HCT116 (cell line): ENCODE measurements around the gene DYNLT2. TPM values are rescaled to one million over a fixed set of nuclear protein-coding genes. Genes with fewer than 3 reads are reported as not detected.

Source experiments
- ATAC-seq: fragments of 200-7000 bp; cut with Tn5 transposase; 2 replicates; pipeline ENCODE4 v1.9.1; 2020; ENCODE audit warnings: mild to moderate bottlenecking, moderate library complexity
- BruUV-seq: library from RNA; stranded (reverse); fragments of 400-500 nt; replicated peaks from 2 replicates; lab custom pipeline; 2021; lab: Mats Ljungman, UMichigan
- CTCF ChIA-PET: fragments of 300-600 bp; sonication (Branson Sonifier 250); formaldehyde crosslinking; loops from one replicate; lab custom pipeline; 2021; ENCODE audit warnings: antibody characterized with exemption; lab: Charles Lee
- POLR2A ChIA-PET: fragments of 300-600, 350-600 bp; sonication (Branson Sonifier 250); formaldehyde crosslinking; loops from one replicate; lab custom pipeline; 2021; ENCODE audit warnings: antibody characterized with exemption; lab: Charles Lee
- RAD21 ChIA-PET, 2 experiments: fragments of 300-600 bp; sonication (Branson Sonifier 250); formaldehyde crosslinking; loops; one replicate each; lab custom pipeline; 2023; ENCODE audit warnings: low total read pairs in 2 of 2; ENCODE audit not compliant: uncharacterized antibody in 2 of 2, unreplicated experiment in 2 of 2, low non-redundant PET in 1 of 2; lab: Charles Lee
- DNase-seq: peaks from one replicate; pipeline ENCODE4 v3.0.0-alpha.2; 2010; ENCODE audit warnings: low read depth, low spot score
- H2AFZ ChIP-seq: fragments of 200-600 bp; shearing (Covaris generic), sonication (generic); 2 replicates; pipeline ENCODE4 v1.6.1; 2017; ENCODE audit warnings: low read depth, mixed run types, mixed read lengths, antibody characterized with exemption, low read length; ENCODE audit not compliant: poor library complexity, severe bottlenecking
- H3K27ac ChIP-seq: 2 replicates; pipeline ENCODE4 v1.5.1; 2012; ENCODE audit warnings: low read depth, low read length
- H3K27me3 ChIP-seq: fragments of 200-600 bp; sonication (generic); 2 replicates; pipeline ENCODE4 v1.6.1; 2016; ENCODE audit warnings: mixed run types, low read length, mixed read lengths; ENCODE audit not compliant: insufficient read depth
- H3K36me3 ChIP-seq, 2 experiments: fragments of 200-500 bp in 1 of 2; fragments of 200-600 bp in 1 of 2; sonication (Bioruptor generic) in 1 of 2; sonication (generic) in 1 of 2; 2 replicates each; pipeline versions ENCODE4 v1.5.1 to v1.6.1; 2014 to 2016; ENCODE audit warnings: low read length in 2 of 2, inconsistent platforms in 1 of 2, mixed read lengths in 1 of 2, mixed run types in 1 of 2; ENCODE audit not compliant: insufficient read depth in 2 of 2, control insufficient read depth in 1 of 2
- H3K4me1 ChIP-seq, 2 experiments: fragments of 200-600 bp in 1 of 2; sonication (generic) in 1 of 2; 2 replicates each; pipeline versions ENCODE4 v1.5.1 to v1.6.1; 2012 to 2017; ENCODE audit warnings: low read length in 2 of 2, inconsistent platforms in 1 of 2, mild to moderate bottlenecking in 1 of 2, mixed read lengths in 1 of 2, mixed run types in 1 of 2, moderate library complexity in 1 of 2; ENCODE audit not compliant: insufficient read depth in 2 of 2, control insufficient read depth in 1 of 2
- H3K4me2 ChIP-seq: fragments of 200-600 bp; sonication (generic); 2 replicates; pipeline ENCODE4 v1.6.1; 2017; ENCODE audit warnings: mixed run types, low read length, mixed read lengths
- H3K4me3 ChIP-seq, 2 experiments: fragments of 200-600 bp in 1 of 2; sonication (generic) in 1 of 2; replicated peaks in 1 of 2; 2 replicates each; pipeline ENCODE4 v1.5.1; 2011 to 2016; ENCODE audit warnings: low read length in 2 of 2, control low read depth in 1 of 2, low read depth in 1 of 2, mild to moderate bottlenecking in 1 of 2, mixed read lengths in 1 of 2, mixed run types in 1 of 2
- H3K79me2 ChIP-seq: fragments of 200-600 bp; sonication (generic); 2 replicates; pipeline ENCODE4 v1.6.1; 2017; ENCODE audit warnings: mild to moderate bottlenecking, mixed run types, low read length, moderate library complexity, mixed read lengths; ENCODE audit not compliant: insufficient read depth
- H3K9ac ChIP-seq: fragments of 200-600 bp; sonication (generic); 2 replicates; pipeline ENCODE4 v1.6.1; 2016; ENCODE audit warnings: low read length, mixed read lengths
- H3K9me2 ChIP-seq: fragments of 200-600 bp; sonication (generic), shearing (Covaris generic); 2 replicates; pipeline ENCODE4 v1.6.1; 2017; ENCODE audit warnings: mixed run types, mild to moderate bottlenecking, moderate library complexity; ENCODE audit not compliant: insufficient read depth
- H3K9me3 ChIP-seq, 2 experiments: fragments of 200-500 bp in 1 of 2; fragments of 200-600 bp in 1 of 2; sonication (Bioruptor generic) in 1 of 2; sonication (generic) in 1 of 2; 2 replicates each; pipeline ENCODE4 v1.6.1; 2014 to 2017; ENCODE audit warnings: low read length in 2 of 2, mixed read lengths in 2 of 2, inconsistent platforms in 1 of 2, low read depth in 1 of 2, mild to moderate bottlenecking in 1 of 2, mixed run types in 1 of 2, moderate library complexity in 1 of 2; ENCODE audit not compliant: control insufficient read depth in 1 of 2, insufficient read depth in 1 of 2
- H4K20me1 ChIP-seq: fragments of 200-600 bp; sonication (generic), shearing (Covaris generic); 2 replicates; pipeline ENCODE4 v1.6.1; 2017; ENCODE audit warnings: mixed run types, mild to moderate bottlenecking, moderate library complexity; ENCODE audit not compliant: insufficient read depth
- ATF3 ChIP-seq: IDR thresholded peaks from 2 replicates; pipeline ENCODE4 v1.6.1; 2012
- CBX3 ChIP-seq: IDR thresholded peaks from 2 replicates; pipeline ENCODE4 v1.6.1; 2012; ENCODE audit warnings: low read depth
- CTCF ChIP-seq, 3 experiments: fragments of 200-600 bp in 1 of 3; sonication (generic) in 1 of 3; IDR thresholded peaks in 2 of 3; conservative IDR thresholded peaks in 1 of 3; 2 replicates each; pipeline ENCODE4 v1.5.1; 2012 to 2017; ENCODE audit warnings: low read depth in 2 of 3, low read length in 2 of 3, antibody characterized with exemption in 1 of 3, borderline replicate concordance in 1 of 3, control low read depth in 1 of 3, mild to moderate bottlenecking in 1 of 3, mixed read lengths in 1 of 3, mixed run types in 1 of 3, moderate library complexity in 1 of 3; ENCODE audit not compliant: insufficient read depth in 1 of 3
- EGR1 ChIP-seq: IDR thresholded peaks from 2 replicates; pipeline ENCODE4 v1.6.1; 2012; ENCODE audit warnings: low read depth
- ELF1 ChIP-seq: IDR thresholded peaks from 2 replicates; pipeline ENCODE4 v1.6.1; 2012; ENCODE audit warnings: low read depth, borderline replicate concordance
- EZH2 ChIP-seq: fragments of 200-600 bp; sonication (generic); IDR thresholded peaks from 2 replicates; pipeline ENCODE4 v1.6.1; 2017; ENCODE audit warnings: antibody characterized with exemption, mixed run types
- EZH2phosphoT487 ChIP-seq: fragments of 200-600 bp; IDR thresholded peaks from 2 replicates; pipeline ENCODE4 v1.6.1; 2018; ENCODE audit warnings: antibody characterized with exemption, borderline replicate concordance
- FOSL1 ChIP-seq: IDR thresholded peaks from 2 replicates; pipeline ENCODE4 v1.6.1; 2012; ENCODE audit warnings: low read depth
- POLR2AphosphoS5 ChIP-seq: IDR thresholded peaks from 2 replicates; pipeline ENCODE4 v1.6.1; 2011; ENCODE audit warnings: mild to moderate bottlenecking, low read depth, low read length, moderate library complexity
- SIN3A ChIP-seq: IDR thresholded peaks from 2 replicates; pipeline ENCODE4 v1.6.1; 2012; ENCODE audit warnings: low read depth
- ZNF274 ChIP-seq: fragments of 200-500 bp; sonication (Bioruptor generic); IDR thresholded peaks from 2 replicates; pipeline ENCODE4 v1.6.1; 2014; ENCODE audit warnings: mild to moderate bottlenecking, low read depth, low read length, inconsistent platforms
- intact Hi-C: fragments of 100-400 bp; cut with micrococcal nuclease; formaldehyde crosslinking; loops from 2 replicates; pipeline ENCODE4 v1.10.0; 2022
- total RNA-seq: library from RNA; stranded (reverse); gene quantifications from one replicate; pipeline ENCODE4 v1.2.1, GENCODE V29; 2021; ENCODE audit not compliant: unreplicated experiment

The DYNLT2 gene
- total RNA-seq, 1 experiment from 2014 or later = 1.5 TPM

GRCh38 chr6:169785566-169785965 is 34.2 kb upstream of the DYNLT2 start:
- no peak for TF ChIP-seq ELF1
- TF ChIP-seq EZH2 = no peak
- no peak for TF ChIP-seq CTCF (IDR thresholded peaks at IDR 0.05 in 2 of 3, conservative IDR thresholded peaks at IDR 0.05 in 1 of 3; ENCODE audit: borderline replicate concordance in 1 of 3, insufficient read depth in 1 of 3, low read depth in 2 of 3, low read length in 2 of 3)
- no peak for TF ChIP-seq ZNF274
- TF ChIP-seq CBX3 = no peak
- TF ChIP-seq SIN3A = no peak
- TF ChIP-seq POLR2AphosphoS5 = no peak
- TF ChIP-seq EZH2phosphoT487 = no peak
- no peak for TF ChIP-seq EGR1
- TF ChIP-seq FOSL1 = no peak
- no peak for TF ChIP-seq ATF3
- no peak overlapping the region for H3K27ac ChIP-seq
- no peak overlapping the region for H3K4me3 ChIP-seq
- H4K20me1 ChIP-seq = no peaks in the 10 kb centered on the region
- no peaks in the 10 kb centered on the region for H3K27me3 ChIP-seq
- no peaks in the 10 kb centered on the region for H3K79me2 ChIP-seq
- DNase-seq = no peak
- no peak overlapping the region for H2AFZ ChIP-seq
- ChIA-PET RAD21 (no interaction called here), CTCF (no interaction called here), POLR2A (no interaction called here)
- no peak overlapping the region for H3K4me2 ChIP-seq
- no peaks in the 10 kb centered on the region for H3K9me3 ChIP-seq
- intact Hi-C loops = no loop called here
- no peak for ATAC-seq
- H3K36me3 ChIP-seq = no peaks in the 10 kb centered on the region; a peak in 1 of 4 replicates
- no peaks in the 10 kb centered on the region for H3K9me2 ChIP-seq
- BruUV-seq = no TSS peak
- no peak overlapping the region for H3K9ac ChIP-seq
- H3K4me1 ChIP-seq = peaks cover 0 to 12% of the 10 kb centered on the region in 2 experiments; a peak in 3 of 4 replicates
